ENCODE results near the gene WDR93. TPM values are rescaled to one million over a fixed set of nuclear protein-coding genes. Genes with fewer than 3 reads are reported as not detected.
"Not testable (repeated sequence)": the region's sequence is repeated elsewhere in the genome, so short reads cannot be mapped to it uniquely, and the experiment has no call there.

WDR93 gene
- total and polyA plus RNA-seq, 5 donors = 0.05 TPM; not detected in 4

DNA sequence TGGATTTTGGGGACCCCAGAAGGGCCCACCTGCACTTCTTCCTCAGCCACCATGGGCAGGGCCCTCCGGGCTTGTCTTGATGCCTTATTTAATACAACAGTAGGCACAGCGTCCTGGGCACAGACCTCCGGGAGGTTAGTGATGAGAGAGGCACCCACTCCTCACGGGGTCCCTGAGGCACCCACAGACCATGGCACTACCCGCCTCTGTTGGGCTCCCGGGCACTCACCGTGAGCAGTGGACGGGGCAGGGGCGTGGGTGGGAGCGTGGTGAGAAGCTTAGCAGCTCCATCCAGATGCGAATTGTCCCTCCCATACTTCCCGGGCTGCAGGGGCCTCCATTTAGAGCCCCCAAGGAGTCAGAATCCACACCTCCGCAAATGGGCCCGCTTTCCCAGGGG is 85.2 kb downstream of the WDR93 start:
- H3K4me1 ChIP-seq (ENCODE audit: control insufficient read depth, insufficient read depth, low read length) = no peaks in the 10 kb centered on the region
- H3K4me3 ChIP-seq (ENCODE audit: low read length) = peak overlapping the region; percentile 2
- ATAC-seq (peak; percentile 14 to 15), DNase-seq (peak in 1 of 3 donors; percentile 52)
- WGBS = 69% methylated on average over 14 of the region's 14 CpGs
- intact Hi-C loops (cut with DNase I) = no loop called here
- no peak overlapping the region for H3K27ac ChIP-seq (ENCODE audit: low read length)
- H3K27me3 ChIP-seq (ENCODE audit: control insufficient read depth, insufficient read depth) = no peaks in the 10 kb centered on the region
- no peaks in the 10 kb centered on the region for H3K9me3 ChIP-seq (ENCODE audit: control insufficient read depth, low read length)

- H3K4me3 ChIP-seq (ENCODE audit: low read length) = peak within 1 kb of the TSS; percentile 2
- peak; percentile 95 to 96 for ATAC-seq
- DNase-seq = peak; percentile 92 to 97 (median 96)
- no peaks in the 10 kb centered on the region for H3K27me3 ChIP-seq (ENCODE audit: control insufficient read depth, insufficient read depth)
- intact Hi-C loops (cut with DNase I) = no loop called here
- no peaks in the 10 kb centered on the region for H3K9me3 ChIP-seq (ENCODE audit: control insufficient read depth, low read length)
- 5% methylated on average over 82 of the region's 82 CpGs for WGBS
- H3K4me1 ChIP-seq (ENCODE audit: control insufficient read depth, insufficient read depth, low read length) = no peaks in the 10 kb centered on the region
- no peak within 1 kb of the TSS for H3K27ac ChIP-seq (ENCODE audit: low read length)
These were observed 85.9 kb downstream of the WDR93 start, which contains the start of gene MESP2 for GRCh38 chr15:89776274-89777072. Gene MESP2 (plus strand): TSS chr15:89776332. CDS start chr15:89776358, 26 bp downstream.

- intact Hi-C loops (cut with DNase I) = no loop called here
- H3K4me1 ChIP-seq (ENCODE audit: control insufficient read depth, insufficient read depth, low read length) = no peaks in the 10 kb centered on the region
- H3K4me3 ChIP-seq (ENCODE audit: low read length) = no peak overlapping the region
- H3K9me3 ChIP-seq (ENCODE audit: control insufficient read depth, low read length) = no peaks in the 10 kb centered on the region
- ATAC-seq (no peak), DNase-seq (no peak)
- H3K27ac ChIP-seq (ENCODE audit: low read length) = no peak overlapping the region
- 47% methylated on average over 25 of the region's 25 CpGs for WGBS
- H3K27me3 ChIP-seq (ENCODE audit: control insufficient read depth, insufficient read depth) = no peaks in the 10 kb centered on the region
These were observed 86.6 kb downstream of the WDR93 start for GRCh38 chr15:89777073-89777751.

DNA sequence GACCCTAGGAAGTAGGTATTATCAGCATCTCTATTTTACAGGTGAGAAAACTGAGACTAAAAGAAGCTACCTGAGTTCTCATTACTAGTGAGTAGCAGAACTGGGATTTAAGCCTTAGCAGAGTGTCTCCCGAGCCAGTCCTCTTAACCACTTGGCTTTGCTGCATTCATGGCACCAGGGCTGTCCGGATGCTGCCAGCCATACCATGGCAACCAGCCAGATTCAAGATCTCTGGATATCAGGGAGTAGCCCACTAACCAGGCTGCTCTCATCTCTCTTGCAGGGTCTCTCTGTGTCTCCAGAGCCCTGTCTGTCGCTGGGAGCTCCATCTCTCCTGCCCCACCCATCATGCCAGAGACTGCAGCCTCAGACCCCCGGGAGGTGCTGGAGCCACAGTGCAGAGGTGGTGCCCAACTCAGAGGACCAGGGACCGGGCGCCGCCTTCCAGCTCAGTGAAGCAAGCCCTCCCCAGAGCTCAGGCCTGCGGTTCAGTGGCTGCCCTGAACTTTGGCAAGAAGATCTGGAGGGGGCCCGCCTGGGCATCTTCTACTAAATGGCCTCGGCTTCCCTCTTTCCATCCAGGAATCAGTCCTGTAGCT is 87.3 kb downstream of the WDR93 start:
- no peaks in the 10 kb centered on the region for H3K9me3 ChIP-seq (ENCODE audit: control insufficient read depth, low read length)
- ATAC-seq = no peak
- no peaks in the 10 kb centered on the region for H3K4me1 ChIP-seq (ENCODE audit: control insufficient read depth, insufficient read depth, low read length)
- intact Hi-C loops (cut with DNase I) = no loop called here
- no peak overlapping the region for H3K4me3 ChIP-seq (ENCODE audit: low read length)
- H3K27me3 ChIP-seq (ENCODE audit: control insufficient read depth, insufficient read depth) = no peaks in the 10 kb centered on the region
- H3K27ac ChIP-seq (ENCODE audit: low read length) = no peak overlapping the region
- DNase-seq = peak in 1 of 3 donors; percentile 51
- whole genome bisulfite sequencing = 80% methylated on average over 10 of the region's 10 CpGs

GRCh38 chr15:89778861-89779260 is 88.2 kb downstream of the WDR93 start:
- Histone ChIP-seq H3K27me3 (ENCODE audit: control insufficient read depth, insufficient read depth) (no peaks in the 10 kb centered on the region), H3K9me3 (ENCODE audit: control insufficient read depth, low read length) (no peaks in the 10 kb centered on the region), H3K4me3 (ENCODE audit: low read length) (no peak overlapping the region), H3K4me1 (ENCODE audit: control insufficient read depth, insufficient read depth, low read length) (no peaks in the 10 kb centered on the region), H3K27ac (ENCODE audit: low read length) (no peak overlapping the region)
- DNase-seq = peak in 1 of 3 donors; percentile 7
- no peak for ATAC-seq
- intact Hi-C loops (cut with DNase I) = no loop called here
- 95% methylated on average over 4 of the region's 4 CpGs for WGBS

GRCh38 chr15:89780601-89781000 is 90.0 kb downstream of the WDR93 start:
- 74% methylated on average over 6 of the region's 6 CpGs for WGBS
- intact Hi-C loops (cut with DNase I) = no loop called here
- no peak overlapping the region for H3K4me3 ChIP-seq (ENCODE audit: low read length)
- ATAC-seq (no peak), DNase-seq (peak in 1 of 3 donors; percentile 15)
- H3K27me3 ChIP-seq (ENCODE audit: control insufficient read depth, insufficient read depth) = no peaks in the 10 kb centered on the region
- no peaks in the 10 kb centered on the region for H3K4me1 ChIP-seq (ENCODE audit: control insufficient read depth, insufficient read depth, low read length)
- no peaks in the 10 kb centered on the region for H3K9me3 ChIP-seq (ENCODE audit: control insufficient read depth, low read length)
- H3K27ac ChIP-seq (ENCODE audit: low read length) = no peak overlapping the region

DNA sequence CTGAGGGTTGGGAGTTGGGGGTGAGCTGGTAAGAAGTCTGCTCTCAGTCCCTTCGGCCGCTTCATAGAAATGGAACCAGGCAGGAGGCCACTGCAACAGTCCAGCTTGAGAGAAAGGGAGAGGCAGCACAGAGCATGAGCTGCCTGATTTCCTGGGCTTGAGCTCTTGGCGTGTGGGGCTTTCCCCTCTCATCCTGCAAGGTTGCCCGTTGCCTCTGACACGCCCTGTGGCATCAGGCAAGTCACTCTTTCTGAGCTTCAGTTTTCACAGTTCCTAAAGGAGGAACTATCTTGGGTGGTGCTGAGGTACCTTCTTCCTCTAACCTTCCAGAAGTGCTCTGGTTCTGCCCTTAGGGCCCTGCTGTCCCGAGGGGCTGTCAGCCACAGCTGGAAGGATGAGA is 90.4 kb downstream of the WDR93 start:
- intact Hi-C loops (cut with DNase I) = no loop called here
- Histone ChIP-seq H3K27me3 (ENCODE audit: control insufficient read depth, insufficient read depth) (no peaks in the 10 kb centered on the region), H3K27ac (ENCODE audit: low read length) (no peak overlapping the region), H3K4me1 (ENCODE audit: control insufficient read depth, insufficient read depth, low read length) (no peaks in the 10 kb centered on the region), H3K9me3 (ENCODE audit: control insufficient read depth, low read length) (no peaks in the 10 kb centered on the region), H3K4me3 (ENCODE audit: low read length) (no peak overlapping the region)
- peak in 1 of 3 donors; percentile 5 for DNase-seq
- WGBS = 74% methylated on average over 6 of the region's 6 CpGs
- ATAC-seq = no peak

GRCh38 chr15:89781891-89782618 is 91.4 kb downstream of the WDR93 start:
- WGBS = 82% methylated on average over 15 of the region's 15 CpGs
- Histone ChIP-seq H3K27ac (ENCODE audit: low read length) (no peak overlapping the region), H3K4me1 (ENCODE audit: control insufficient read depth, insufficient read depth, low read length) (no peaks in the 10 kb centered on the region), H3K4me3 (ENCODE audit: low read length) (no peak overlapping the region), H3K27me3 (ENCODE audit: control insufficient read depth, insufficient read depth) (no peaks in the 10 kb centered on the region), H3K9me3 (ENCODE audit: control insufficient read depth, low read length) (no peaks in the 10 kb centered on the region)
- no peak for ATAC-seq
- intact Hi-C loops (cut with DNase I) = no loop called here
- peak in 2 of 3 donors; percentile 17 to 52 for DNase-seq

- WGBS = 91% methylated on average over 9 of the region's 9 CpGs
- peak in 1 of 3 donors; percentile 20 for DNase-seq
- H3K27me3 ChIP-seq (ENCODE audit: control insufficient read depth, insufficient read depth); H3K9me3 ChIP-seq (ENCODE audit: control insufficient read depth, low read length); H3K27ac ChIP-seq (ENCODE audit: low read length); intact Hi-C loops (cut with DNase I); ATAC-seq; H3K4me3 ChIP-seq (ENCODE audit: low read length); H3K4me1 ChIP-seq (ENCODE audit: control insufficient read depth, insufficient read depth, low read length): not testable (repeated sequence)
These were observed 92.0 kb downstream of the WDR93 start for GRCh38 chr15:89782619-89782950.

- H3K9me3 ChIP-seq (ENCODE audit: control insufficient read depth, low read length) = no peaks in the 10 kb centered on the region
- intact Hi-C loops (cut with DNase I) = no loop called here
- WGBS = 47% methylated on average over 14 of the region's 14 CpGs
- no peak overlapping the region for H3K4me3 ChIP-seq (ENCODE audit: low read length)
- H3K27ac ChIP-seq (ENCODE audit: low read length) = no peak overlapping the region
- no peaks in the 10 kb centered on the region for H3K27me3 ChIP-seq (ENCODE audit: control insufficient read depth, insufficient read depth)
- DNase-seq = peak; percentile 49 to 83 (median 77)
- peak; percentile 67 to 82 for ATAC-seq
- H3K4me1 ChIP-seq (ENCODE audit: control insufficient read depth, insufficient read depth, low read length) = no peaks in the 10 kb centered on the region
These were observed 92.7 kb downstream of the WDR93 start for GRCh38 chr15:89783111-89783860.

Data from right cardiac atrium (tissue), 5 donors.